Measurements from ENCODE around the gene FAM227B. TPM values are rescaled to one million over a fixed set of nuclear protein-coding genes. Genes with fewer than 3 reads are reported as not detected.

FAM227B gene
- total RNA-seq, 1 donor from 2014 or later = 25.1 TPM

- no peaks in the 10 kb centered on the region for H3K27me3 ChIP-seq
- H3K4me1 ChIP-seq = no peaks in the 10 kb centered on the region
- H3K9ac ChIP-seq = no peak overlapping the region
- no peaks in the 10 kb centered on the region for H3K9me3 ChIP-seq (ENCODE audit: low read depth)
- no peak overlapping the region for H3K4me3 Mint-ChIP-seq
- no peaks in the 10 kb centered on the region for H3F3A ChIP-seq (ENCODE audit: low read depth)
- H3K4me3 ChIP-seq = no peak overlapping the region
- H3K36me3 ChIP-seq = no peaks in the 10 kb centered on the region
- H3K27ac Mint-ChIP-seq = no peak overlapping the region
- no peak overlapping the region for H3K4me2 ChIP-seq
- no peaks in the 10 kb centered on the region for H3K4me1 Mint-ChIP-seq
- H2AFZ ChIP-seq (replicated peaks) = no peak overlapping the region
- H3K36me3 Mint-ChIP-seq = no peaks in the 10 kb centered on the region
- no peaks in the 10 kb centered on the region for H3K9me3 Mint-ChIP-seq
- H3K27me3 Mint-ChIP-seq (ENCODE audit: insufficient read depth, low read depth) = peaks cover 2% of the 10 kb centered on the region
- no peak overlapping the region for H3K27ac ChIP-seq
- DNase-seq (ENCODE audit: low spot score) = no peak
- H3K79me2 ChIP-seq (ENCODE audit: low read depth) = no peaks in the 10 kb centered on the region
- no peaks in the 10 kb centered on the region for H4K20me1 ChIP-seq (ENCODE audit: low read depth)
- TF ChIP-seq EZH2phosphoT487 (IDR thresholded peaks at IDR 0.05) = no peak
- TF ChIP-seq CTCF (IDR thresholded peaks at IDR 0.05) = no peak
- no peak for TF ChIP-seq EZH2 (IDR thresholded peaks at IDR 0.05)
Measured at GRCh38 chr15:49462232-49462844, 158.3 kb downstream of the FAM227B start.

GRCh38 chr15:49460411-49460941 is 160.1 kb downstream of the FAM227B start:
- no peaks in the 10 kb centered on the region for H3K4me1 Mint-ChIP-seq
- H3K27me3 Mint-ChIP-seq (ENCODE audit: insufficient read depth, low read depth) = peaks cover 2% of the 10 kb centered on the region
- no peaks in the 10 kb centered on the region for H3K79me2 ChIP-seq (ENCODE audit: low read depth)
- no peak overlapping the region for H3K9ac ChIP-seq
- no peaks in the 10 kb centered on the region for H4K20me1 ChIP-seq (ENCODE audit: low read depth)
- no peaks in the 10 kb centered on the region for H3F3A ChIP-seq (ENCODE audit: low read depth)
- H3K36me3 ChIP-seq = no peaks in the 10 kb centered on the region
- H3K4me3 ChIP-seq = no peak overlapping the region
- TF ChIP-seq EZH2 (IDR thresholded peaks at IDR 0.05) (no peak), EZH2phosphoT487 (IDR thresholded peaks at IDR 0.05) (no peak), CTCF (IDR thresholded peaks at IDR 0.05) (no peak)
- no peaks in the 10 kb centered on the region for H3K9me3 ChIP-seq (ENCODE audit: low read depth)
- no peaks in the 10 kb centered on the region for H3K36me3 Mint-ChIP-seq
- H3K27ac ChIP-seq = no peak overlapping the region
- no peak for DNase-seq (ENCODE audit: low spot score)
- no peak overlapping the region for H3K27ac Mint-ChIP-seq
- no peak overlapping the region for H3K4me3 Mint-ChIP-seq
- no peaks in the 10 kb centered on the region for H3K4me1 ChIP-seq
- no peaks in the 10 kb centered on the region for H3K27me3 ChIP-seq
- H3K9me3 Mint-ChIP-seq = no peaks in the 10 kb centered on the region
- no peak overlapping the region for H2AFZ ChIP-seq (replicated peaks)
- H3K4me2 ChIP-seq = no peak overlapping the region

GRCh38 chr15:49458145-49458544 is 162.5 kb downstream of the FAM227B start:
- no peaks in the 10 kb centered on the region for H3K36me3 ChIP-seq
- no peak for TF ChIP-seq EZH2phosphoT487 (IDR thresholded peaks at IDR 0.05)
- TF ChIP-seq EZH2 (IDR thresholded peaks at IDR 0.05) = no peak
- no peak for TF ChIP-seq CTCF (IDR thresholded peaks at IDR 0.05)
- no peak overlapping the region for H3K9ac ChIP-seq
- no peaks in the 10 kb centered on the region for H3K4me1 Mint-ChIP-seq
- H3K36me3 Mint-ChIP-seq = no peaks in the 10 kb centered on the region
- H4K20me1 ChIP-seq (ENCODE audit: low read depth) = no peaks in the 10 kb centered on the region
- no peaks in the 10 kb centered on the region for H3F3A ChIP-seq (ENCODE audit: low read depth)
- no peak overlapping the region for H3K4me2 ChIP-seq
- no peaks in the 10 kb centered on the region for H3K27me3 ChIP-seq
- H3K27me3 Mint-ChIP-seq (ENCODE audit: insufficient read depth, low read depth) = no peaks in the 10 kb centered on the region
- DNase-seq (ENCODE audit: low spot score) = no peak
- no peak overlapping the region for H3K27ac ChIP-seq
- no peak overlapping the region for H3K4me3 ChIP-seq
- no peaks in the 10 kb centered on the region for H3K4me1 ChIP-seq
- no peak overlapping the region for H3K27ac Mint-ChIP-seq
- H3K9me3 Mint-ChIP-seq = no peaks in the 10 kb centered on the region
- no peaks in the 10 kb centered on the region for H3K79me2 ChIP-seq (ENCODE audit: low read depth)
- no peaks in the 10 kb centered on the region for H3K9me3 ChIP-seq (ENCODE audit: low read depth)
- no peak overlapping the region for H3K4me3 Mint-ChIP-seq
- no peak overlapping the region for H2AFZ ChIP-seq (replicated peaks)
